Dedifferentiated amniotic fluid mesenchymal stem cell (primary cell): ENCODE data around the gene EIF4EBP3.

ENCODE experiments used
- DNase-seq: peaks from one replicate; pipeline ENCODE4 v3.0.0-alpha.2; 2016; ENCODE audit errors: extremely low spot score

The EIF4EBP3 gene

DNA sequence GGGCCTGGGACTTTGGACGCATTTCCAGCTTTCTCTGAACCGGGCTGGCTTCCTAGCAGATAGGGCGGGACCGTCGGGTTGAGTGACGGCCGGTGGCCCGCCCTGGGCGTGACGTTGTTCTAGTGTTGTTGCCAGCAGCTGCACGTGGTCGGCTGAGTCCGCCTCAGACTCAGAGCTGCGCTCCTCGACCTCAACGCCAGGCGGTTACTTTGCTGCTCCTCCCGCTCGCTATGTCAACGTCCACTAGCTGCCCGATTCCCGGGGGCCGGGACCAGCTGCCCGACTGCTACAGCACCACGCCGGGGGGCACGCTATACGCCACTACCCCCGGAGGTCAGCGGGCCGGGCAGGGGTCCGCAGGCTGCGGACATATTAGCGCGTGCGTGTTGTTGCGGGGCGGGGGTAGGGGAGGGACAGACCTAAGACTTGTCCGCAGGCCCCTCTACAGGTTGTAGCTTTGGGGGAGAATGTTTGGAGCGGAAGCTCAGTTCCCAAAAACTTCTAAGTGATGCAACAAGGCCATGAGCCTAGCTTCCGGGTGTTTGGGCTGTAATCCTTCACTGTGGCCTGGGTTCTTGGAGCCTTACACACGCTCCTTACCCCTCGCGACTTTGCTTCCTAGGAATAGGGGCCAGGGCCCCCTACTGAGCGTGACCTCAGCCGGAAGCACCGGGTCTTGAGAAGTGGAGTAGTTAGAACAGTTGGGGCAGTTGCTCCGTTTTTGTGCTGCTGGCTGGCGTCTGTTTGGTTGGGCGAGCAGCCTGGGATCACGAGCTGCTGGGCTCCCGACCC lies at the start of gene EIF4EBP3:
EIF4EBP3 (plus strand) TSS at position 155 of the 792 bp plus-strand sequence; CDS start at position 231, 76 bp downstream.
- peak; percentile 96 for DNase-seq

DNA sequence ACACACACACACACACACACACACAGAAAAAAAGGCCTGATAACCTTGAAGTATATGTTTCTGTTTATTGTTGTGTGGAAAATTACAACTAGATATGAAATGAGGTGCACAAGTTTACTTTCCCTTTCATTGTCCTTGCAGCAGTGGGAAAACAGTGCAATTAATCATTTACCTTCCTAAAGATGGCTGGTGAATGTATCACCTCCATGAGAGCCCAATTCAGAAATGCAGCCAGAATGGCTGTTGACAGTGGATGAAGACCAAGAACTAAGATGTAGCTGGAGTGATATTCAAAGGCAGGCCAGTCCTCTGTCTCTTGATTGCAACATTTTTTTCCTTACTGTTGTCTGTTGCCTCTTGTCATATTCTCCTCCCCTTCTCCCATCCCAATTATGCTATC lies 49.6 kb upstream of the EIF4EBP3 start:
- no peak for DNase-seq

DNA sequence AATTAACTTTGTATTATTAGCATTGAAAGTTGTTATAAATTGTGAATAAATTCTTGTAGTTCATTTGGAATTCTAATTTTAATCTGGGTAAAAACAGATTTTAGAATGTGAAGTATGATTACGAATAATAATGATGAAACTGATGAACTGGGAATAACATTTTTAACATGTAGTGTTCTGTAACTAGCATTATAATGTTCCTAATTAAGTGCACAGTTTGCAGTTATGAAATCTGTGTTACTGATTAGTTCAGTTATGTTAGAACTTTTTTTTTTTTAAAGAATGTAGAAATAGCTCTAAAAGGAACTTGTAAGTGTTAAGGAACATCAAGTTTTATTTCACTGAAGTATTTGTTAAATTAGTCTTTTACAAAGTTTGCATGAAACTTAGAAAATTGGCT lies 48.9 kb upstream of the EIF4EBP3 start:
- no peak for DNase-seq

- DNase-seq: no peak
These were observed 44.6 kb upstream of the EIF4EBP3 start for GRCh38 chr5:140502834-140503233.

GRCh38 chr5:140509898-140510297 lies 37.6 kb upstream of the EIF4EBP3 start:
- DNase-seq: no peak

DNA sequence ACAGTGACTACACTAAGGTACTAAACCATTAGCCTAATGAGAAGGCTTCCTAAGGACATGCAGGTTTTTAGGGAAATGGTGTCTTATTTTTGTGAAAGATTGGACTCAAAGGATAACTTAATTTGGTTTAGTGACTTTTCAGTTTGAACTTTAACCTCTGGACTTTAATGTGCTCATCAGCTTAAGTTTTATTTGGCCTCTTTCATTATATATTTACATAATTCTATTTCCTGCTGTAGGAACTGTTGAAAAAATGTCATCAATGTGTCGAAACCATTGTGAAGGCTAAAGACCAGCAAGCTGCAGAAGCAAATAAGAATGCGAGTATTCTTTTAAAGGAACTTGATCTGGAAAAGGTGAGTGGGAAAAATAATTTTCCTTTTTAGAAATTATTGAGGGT lies 34.3 kb upstream of the EIF4EBP3 start:
- no peak for DNase-seq

DNA sequence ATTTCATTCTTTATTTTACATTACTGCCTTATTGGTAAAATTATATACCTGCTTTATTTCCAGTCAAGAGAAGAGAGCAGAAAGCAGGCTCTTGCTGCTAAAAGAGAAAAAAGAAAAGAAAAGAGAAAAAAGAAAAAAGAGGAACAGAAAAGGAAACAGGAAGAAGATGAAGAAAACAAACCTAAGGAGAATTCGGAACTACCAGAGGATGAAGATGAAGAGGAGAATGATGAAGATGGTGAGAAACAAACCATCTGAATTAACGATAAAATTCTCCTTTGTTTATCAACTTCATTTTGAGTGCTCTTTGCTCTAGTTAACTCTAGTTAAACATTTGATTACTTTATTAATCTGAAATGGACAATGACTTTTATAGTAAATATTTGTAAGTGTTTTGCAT lies 23.5 kb upstream of the EIF4EBP3 start:
- no peak for DNase-seq

GRCh38 chr5:140540227-140540626 lies 7.2 kb upstream of the EIF4EBP3 start:
- DNase-seq: no peak

- DNase-seq: no peak
These were observed 4.5 kb upstream of the EIF4EBP3 start for GRCh38 chr5:140542972-140543371.

- DNase-seq: no peak
These were observed 2.5 kb upstream of the EIF4EBP3 start for GRCh38 chr5:140544986-140545385.

DNA sequence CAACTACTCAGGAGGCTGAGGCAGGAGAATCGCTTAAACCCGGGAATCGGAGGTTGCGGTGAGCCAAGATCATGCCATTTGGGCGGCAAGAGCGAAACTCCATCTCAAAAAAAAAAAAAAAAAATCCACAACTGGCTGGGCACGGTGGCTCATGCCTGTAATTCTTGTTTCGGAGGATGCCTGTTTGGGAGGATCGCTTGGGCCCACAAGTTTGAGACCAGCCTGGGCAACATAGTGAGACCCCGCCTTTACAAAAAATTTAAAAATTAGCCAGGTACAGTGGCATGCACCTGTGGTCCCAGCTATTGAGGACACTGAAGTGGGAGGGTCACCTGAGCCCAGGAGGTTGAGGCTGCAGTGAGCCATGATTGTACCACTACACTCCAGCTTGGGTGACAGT lies 1.9 kb upstream of the EIF4EBP3 start:
- no peak for DNase-seq

- DNase-seq: no peak
These were observed 483 bp upstream of the EIF4EBP3 start for GRCh38 chr5:140546851-140547507.

- no peak for DNase-seq
These were observed 832 bp downstream of the EIF4EBP3 start for GRCh38 chr5:140548300-140548688.

GRCh38 chr5:140548791-140549190 lies 1.3 kb downstream of the EIF4EBP3 start:
- no peak for DNase-seq

- no peak for DNase-seq
These were observed 2.0 kb downstream of the EIF4EBP3 start for GRCh38 chr5:140549237-140550144.

DNA sequence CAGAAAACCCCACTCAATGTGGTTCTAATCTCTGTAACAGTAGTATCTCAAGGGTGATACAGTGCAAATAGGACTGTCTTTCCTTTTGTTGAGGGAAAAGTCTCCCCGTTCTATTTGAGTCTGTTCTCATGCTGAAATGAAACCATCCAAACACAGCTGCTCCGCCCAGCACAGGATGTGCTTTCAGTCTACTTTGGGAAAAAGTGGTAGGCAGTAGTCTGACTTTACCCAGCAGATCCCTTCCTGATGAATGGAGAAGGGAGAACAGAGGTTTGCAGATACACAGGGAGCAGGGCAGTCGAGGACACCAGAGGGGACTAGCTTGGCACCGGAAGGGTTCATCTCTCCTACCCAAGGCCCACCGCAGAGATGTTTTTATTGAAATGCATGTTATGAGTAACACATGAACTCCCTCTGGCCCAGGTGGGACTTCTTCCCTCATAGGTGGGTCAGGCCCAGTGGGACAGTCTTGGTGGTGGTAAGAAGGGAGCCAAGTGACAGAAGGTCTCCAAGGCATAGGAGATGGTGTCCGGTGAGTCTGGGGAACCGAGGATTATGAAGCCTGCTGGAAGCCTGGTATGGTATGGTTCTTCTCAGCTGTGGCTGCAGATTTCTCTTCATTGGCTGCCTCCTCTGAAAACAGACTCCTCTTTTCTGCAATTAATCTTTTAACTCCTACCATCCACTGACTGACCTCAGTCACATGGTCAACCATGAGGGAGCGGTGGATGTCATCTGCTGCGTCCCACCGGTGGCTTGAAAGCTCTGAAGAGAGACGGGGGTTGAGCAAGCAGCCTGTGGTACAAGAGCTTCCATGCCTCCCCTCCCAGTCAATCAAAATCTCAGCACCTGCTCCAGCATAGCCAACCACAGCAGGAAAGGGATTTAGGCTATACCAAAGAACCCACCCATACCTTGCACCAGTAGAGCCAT lies 3.0 kb downstream of the EIF4EBP3 start:
- DNase-seq: no peak

GRCh38 chr5:140551872-140552271 lies 4.4 kb downstream of the EIF4EBP3 start:
- DNase-seq: no peak

GRCh38 chr5:140553657-140554056 lies 6.2 kb downstream of the EIF4EBP3 start:
- DNase-seq: no peak

GRCh38 chr5:140554454-140554853 lies 7.0 kb downstream of the EIF4EBP3 start:
- no peak for DNase-seq

DNA sequence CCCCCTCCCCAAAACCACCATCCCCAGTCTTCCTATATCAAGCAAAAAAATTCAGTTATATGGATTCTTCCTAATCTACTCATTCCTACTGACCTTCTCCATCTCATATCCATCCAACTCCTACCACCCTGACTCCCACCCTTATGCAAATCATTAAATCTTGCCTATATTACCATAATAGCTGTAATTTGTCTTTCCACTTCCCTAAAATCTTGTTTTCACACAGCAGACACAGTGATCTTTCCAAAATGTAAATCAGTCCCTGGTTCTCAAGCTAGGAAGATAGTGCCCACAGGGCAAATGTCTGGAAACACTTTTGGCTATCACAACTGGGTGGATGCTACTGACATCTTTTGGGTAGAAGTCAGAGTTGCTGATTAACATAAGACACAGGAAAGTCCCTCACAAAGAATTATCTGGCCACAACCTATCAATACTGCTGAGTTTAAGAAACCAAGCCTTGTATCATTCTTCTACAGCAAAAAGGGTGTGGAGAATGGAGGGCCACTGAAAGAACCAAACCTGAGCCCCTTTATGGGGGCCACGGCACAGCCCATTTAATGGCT lies 8.4 kb downstream of the EIF4EBP3 start:
- DNase-seq: no peak

GRCh38 chr5:140556438-140556837 lies 9.0 kb downstream of the EIF4EBP3 start:
- DNase-seq: no peak
